ENCODE measurements around the gene HOXA10. TPM values are rescaled to one million over a fixed set of nuclear protein-coding genes. Genes with fewer than 3 reads are reported as not detected.

Gene HOXA10
- total and polyA plus RNA-seq, 8 donors = 0.18 to 337 (median 0.92) TPM; not detected in 5

- Histone ChIP-seq H3K36me3 (no peaks in the 10 kb centered on the region), H3K9me3 (peaks cover 0 to 9% (median 0%) of the 10 kb centered on the region in 4 donors), H3K27ac (no peak overlapping the region), H3K4me3 (no peak overlapping the region), H3K4me1 (peaks cover 27 to 45% (median 40%) of the 10 kb centered on the region in 4 donors), H3K27me3 (peaks cover 55 to 100% (median 98%) of the 10 kb centered on the region in 3 donors)
- no peak for TF ChIP-seq POLR2AphosphoS5 (IDR thresholded peaks at IDR 0.05)
- no peak for TF ChIP-seq CTCF (IDR thresholded peaks at IDR 0.05)
- no peak for TF ChIP-seq EP300 (IDR thresholded peaks at IDR 0.05)
- intact Hi-C loops (cut with DNase I; ENCODE audit: low total_unique reads) = loop anchor here (10.0 kb wide), 1 partner anchor 1301 kb away; no protein-coding TSS in a partner anchor
- 34 to 63% (median 38%) methylated on average over 38 to 40 of the region's 40 CpGs for WGBS, 5 donors
- DNase-seq = no peak
These were observed 1.8 kb upstream of the HOXA10 start for GRCh38 chr7:27175626-27176523.

- intact Hi-C loops (cut with DNase I; ENCODE audit: low total_unique reads) = loop anchor here (10.0 kb wide), 1 partner anchor 1300 kb away; no protein-coding TSS in a partner anchor
- peaks cover 49 to 100% (median 98%) of the 10 kb centered on the region in 3 donors for H3K27me3 ChIP-seq
- peaks cover 0 to 10% (median 0%) of the 10 kb centered on the region in 4 donors for H3K9me3 ChIP-seq
- peaks cover 26 to 45% (median 39%) of the 10 kb centered on the region in 4 donors for H3K4me1 ChIP-seq
- H3K27ac ChIP-seq = no peak overlapping the region
- WGBS, 5 donors = 45 to 57% (median 52%) methylated on average over 11 to 12 of the region's 12 CpGs
- no peak for DNase-seq
- H3K4me3 ChIP-seq = no peak overlapping the region
- TF ChIP-seq CTCF (IDR thresholded peaks at IDR 0.05) = no peak
- TF ChIP-seq EP300 (IDR thresholded peaks at IDR 0.05) = no peak
- no peak for TF ChIP-seq POLR2A (IDR thresholded peaks at IDR 0.05)
- TF ChIP-seq POLR2AphosphoS5 (IDR thresholded peaks at IDR 0.05) = no peak
- H3K36me3 ChIP-seq = no peaks in the 10 kb centered on the region
These were observed 930 bp upstream of the HOXA10 start for GRCh38 chr7:27174874-27175625.

- 0 to 6% (median 3%) methylated on average over 11 to 59 of the region's 59 CpGs for WGBS, 5 donors
- H3K27me3 ChIP-seq = peaks cover 53 to 100% (median 100%) of the 10 kb centered on the region in 3 donors
- intact Hi-C loops (cut with DNase I; ENCODE audit: low total_unique reads) = loop anchor here (10.0 kb wide), 1 partner anchor 1299 kb away; no protein-coding TSS in a partner anchor
- no peaks in the 10 kb centered on the region for H3K36me3 ChIP-seq
- peaks cover 0 to 18% (median 0%) of the 10 kb centered on the region in 4 donors for H3K9me3 ChIP-seq
- peaks cover 27 to 46% (median 42%) of the 10 kb centered on the region in 4 donors for H3K4me1 ChIP-seq
- TF ChIP-seq EP300 (IDR thresholded peaks at IDR 0.05) (no peak), POLR2A (IDR thresholded peaks at IDR 0.05) (no peak), POLR2AphosphoS5 (IDR thresholded peaks at IDR 0.05) (no peak), CTCF (IDR thresholded peaks at IDR 0.05) (no peak)
- no peak overlapping the region for H3K27ac ChIP-seq
- peak in 1 of 2 donors; percentile 28 for DNase-seq
- peak overlapping the region; percentile 38 to 54 (median 45) for H3K4me3 ChIP-seq
These were observed 587 bp downstream of the HOXA10 start for GRCh38 chr7:27173511-27173955.

Measured in stomach (tissue), 9 donors.